HG03025 (cell line): ENCODE measurements around the gene RANBP10.

Experiments used
- ATAC-seq: cut with Tn5 transposase; IDR thresholded peaks from one replicate; pipeline ENCODE4 v1.9.1; 2021; ENCODE audit warnings: mild to moderate bottlenecking, moderate library complexity; ENCODE audit not compliant: unreplicated experiment, low FRiP score

Gene RANBP10

GRCh38 chr16:67679935-67680897 lies 126.1 kb downstream of the RANBP10 start:
- no peak for ATAC-seq

DNA sequence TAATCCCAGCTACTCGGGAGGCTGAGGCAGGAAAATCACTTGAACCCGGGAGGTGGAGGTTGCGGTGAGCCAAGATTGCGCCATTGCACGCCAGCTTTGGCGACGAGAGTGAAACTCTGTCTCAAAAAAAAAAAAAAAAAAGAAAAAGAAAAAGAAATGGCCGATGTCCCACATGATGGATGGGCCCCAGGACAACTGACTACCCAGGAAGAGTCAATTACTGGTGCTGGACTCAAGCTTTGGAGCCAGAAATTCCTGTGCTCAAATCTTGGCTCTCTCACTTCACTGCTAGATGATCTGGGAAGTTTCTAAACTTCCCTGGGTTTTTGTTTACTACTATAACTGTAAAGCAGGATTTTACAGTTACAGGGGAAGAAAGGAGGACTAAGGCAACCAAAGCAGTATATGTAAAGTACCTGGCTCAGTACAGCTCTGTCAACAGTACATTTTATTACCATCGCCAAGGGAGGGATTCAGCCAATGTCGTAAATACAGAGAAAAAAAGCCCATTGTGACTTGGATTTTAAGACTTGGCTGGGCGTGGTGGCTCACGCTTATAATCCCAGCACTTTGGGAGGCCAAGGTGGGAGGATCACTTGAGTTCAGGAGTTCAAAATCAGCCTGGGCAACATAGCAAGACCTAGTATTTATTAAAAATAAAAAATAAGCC lies 127.9 kb downstream of the RANBP10 start:
- ATAC-seq, result no peak

DNA sequence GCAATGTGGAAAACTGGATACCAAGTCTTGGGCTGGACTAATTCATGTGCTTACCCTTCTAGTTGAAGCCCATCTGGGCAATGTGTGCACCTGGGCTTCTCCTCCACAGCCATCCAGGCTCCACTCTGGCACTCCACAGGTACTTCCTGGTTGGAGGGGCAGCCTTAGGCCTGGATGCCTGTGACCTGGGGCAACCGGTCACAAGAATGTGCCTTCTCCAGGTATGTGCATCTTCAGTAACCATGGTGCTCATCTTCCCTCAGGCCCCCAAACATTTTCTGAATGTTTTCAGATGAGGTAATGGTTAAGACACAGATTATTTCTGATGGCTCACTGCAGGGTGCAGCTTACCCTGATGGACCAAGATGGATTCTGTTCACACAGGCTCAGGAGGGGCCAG lies 128.6 kb downstream of the RANBP10 start:
- no peak for ATAC-seq

- ATAC-seq, result no peak
Measured at GRCh38 chr16:67676939-67677338, 129.4 kb downstream of the RANBP10 start.

DNA sequence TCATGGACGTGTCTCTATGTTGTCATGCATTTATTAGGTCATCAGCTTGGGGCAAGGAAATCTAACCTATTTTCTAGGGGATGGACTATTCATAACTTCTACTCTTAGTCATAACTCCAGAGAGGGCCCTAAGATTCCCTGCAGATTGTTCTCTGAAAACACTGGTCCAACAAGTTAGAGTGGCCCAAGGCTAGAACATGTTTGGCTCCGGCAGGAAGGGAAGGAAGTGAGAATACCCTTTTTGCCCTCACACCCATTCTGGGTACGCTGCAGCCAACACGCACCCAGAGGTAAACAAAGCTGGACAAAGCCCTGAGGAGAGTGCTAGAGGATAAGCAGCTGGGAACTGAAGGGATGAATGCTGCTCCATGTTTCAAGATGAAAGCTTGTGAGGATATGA lies 129.8 kb downstream of the RANBP10 start:
- no peak for ATAC-seq

GRCh38 chr16:67675999-67676398 lies 130.4 kb downstream of the RANBP10 start:
- no peak for ATAC-seq

DNA sequence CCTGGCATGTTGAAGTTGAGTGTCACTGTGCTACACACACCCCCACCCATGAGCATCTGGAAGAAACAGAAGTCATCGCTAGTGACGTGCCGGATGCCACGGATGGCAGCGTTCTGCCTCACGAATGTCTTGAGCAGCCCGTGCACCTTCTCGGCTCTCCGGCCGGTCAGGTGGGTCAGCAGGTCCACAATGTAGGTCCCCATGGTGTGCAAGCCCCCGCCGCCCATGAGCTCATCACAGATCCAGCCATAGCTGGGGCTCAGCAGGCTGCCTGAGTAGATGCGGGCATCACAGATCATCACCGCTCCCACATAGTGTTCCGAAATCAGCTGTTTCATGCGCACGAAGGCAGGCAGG lies 130.8 kb downstream of the RANBP10 start:
- ATAC-seq, result no peak

DNA sequence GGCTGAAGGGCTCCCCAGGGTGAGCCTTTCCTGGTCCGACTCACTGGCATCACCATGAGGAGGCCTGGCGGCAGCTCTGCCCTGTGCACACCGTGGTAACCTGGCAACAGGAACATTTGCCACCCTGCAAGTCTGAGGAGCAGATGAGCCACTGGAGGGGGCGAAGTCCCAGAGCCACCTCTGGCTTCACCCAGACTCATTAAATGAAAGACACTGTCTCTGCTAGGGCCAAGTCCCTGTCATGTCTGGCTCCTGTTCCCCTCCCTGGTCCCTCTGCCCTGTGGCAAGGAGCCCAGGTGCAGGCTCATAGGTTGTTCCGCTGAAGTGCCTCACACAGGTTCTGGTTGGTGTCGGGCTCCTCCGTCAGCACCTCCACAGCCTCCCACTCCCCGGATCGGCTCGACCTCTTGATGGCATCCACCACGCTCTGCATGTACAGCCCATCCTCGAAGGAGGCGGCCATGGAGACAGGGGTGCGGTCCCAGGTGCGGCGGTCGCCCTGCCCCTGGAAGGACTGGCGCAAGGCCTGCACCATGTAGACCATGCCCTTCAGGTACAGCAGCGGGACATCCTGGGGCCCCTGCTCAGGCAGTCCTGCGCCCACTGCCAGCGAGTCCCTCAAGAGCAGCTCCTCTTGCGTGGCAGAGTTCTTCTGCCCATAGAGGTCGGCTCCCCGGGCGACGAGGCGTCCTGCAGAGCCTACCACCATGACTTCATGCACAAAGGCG lies 131.3 kb downstream of the RANBP10 start:
- no peak for ATAC-seq

DNA sequence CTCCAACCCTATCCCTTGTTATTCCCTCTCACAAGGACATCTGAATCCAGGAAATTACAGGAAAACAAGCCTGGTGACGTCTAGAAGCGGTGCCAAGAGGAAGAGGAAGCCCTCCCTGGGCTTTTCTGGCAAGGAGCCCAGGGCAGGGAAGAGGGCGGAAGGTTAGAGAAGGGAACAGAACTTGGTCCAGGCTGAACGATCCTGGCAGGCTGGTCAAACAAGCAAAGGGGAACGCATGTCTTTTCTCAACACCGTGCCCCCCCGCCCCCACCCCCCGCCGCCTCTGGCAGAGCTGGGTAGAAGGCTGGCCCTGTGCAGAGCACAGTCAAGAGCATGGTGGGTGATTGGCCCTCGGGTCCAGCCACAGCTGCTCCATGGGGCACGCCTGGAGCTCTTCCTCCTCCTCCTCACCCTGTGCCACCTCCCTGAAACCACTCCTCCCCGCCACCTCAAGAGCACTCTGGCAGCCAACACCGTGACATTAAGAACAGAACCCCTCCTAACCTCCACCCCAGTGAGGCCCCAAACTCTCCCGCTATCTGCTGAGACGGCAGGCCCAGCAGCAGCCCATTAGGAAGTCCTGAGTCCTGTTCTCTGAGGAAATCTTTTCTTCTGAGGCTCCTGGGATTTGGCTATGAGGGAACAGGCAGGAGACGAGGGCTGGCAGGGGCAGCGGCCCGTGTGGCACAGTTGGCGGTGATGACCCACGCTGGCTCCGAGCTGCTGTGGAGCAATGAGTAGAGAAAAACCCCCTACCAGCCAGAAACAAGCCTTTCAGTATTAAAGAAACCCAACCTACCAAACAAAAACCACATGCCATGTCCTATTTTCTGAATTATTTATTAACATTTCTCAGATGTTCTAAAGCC lies 132.4 kb downstream of the RANBP10 start:
- no peak for ATAC-seq
